DMS53 treated with DMSO at 0.1 percent for 48 hours (cell line): Measurements from ENCODE around the gene ELMO1.

Experiments used
- DNase-seq: peaks from one replicate; lab custom pipeline; 2025; ENCODE audit not compliant: unreplicated experiment; lab: John Stamatoyannopoulos, UW

Gene ELMO1, protein sequence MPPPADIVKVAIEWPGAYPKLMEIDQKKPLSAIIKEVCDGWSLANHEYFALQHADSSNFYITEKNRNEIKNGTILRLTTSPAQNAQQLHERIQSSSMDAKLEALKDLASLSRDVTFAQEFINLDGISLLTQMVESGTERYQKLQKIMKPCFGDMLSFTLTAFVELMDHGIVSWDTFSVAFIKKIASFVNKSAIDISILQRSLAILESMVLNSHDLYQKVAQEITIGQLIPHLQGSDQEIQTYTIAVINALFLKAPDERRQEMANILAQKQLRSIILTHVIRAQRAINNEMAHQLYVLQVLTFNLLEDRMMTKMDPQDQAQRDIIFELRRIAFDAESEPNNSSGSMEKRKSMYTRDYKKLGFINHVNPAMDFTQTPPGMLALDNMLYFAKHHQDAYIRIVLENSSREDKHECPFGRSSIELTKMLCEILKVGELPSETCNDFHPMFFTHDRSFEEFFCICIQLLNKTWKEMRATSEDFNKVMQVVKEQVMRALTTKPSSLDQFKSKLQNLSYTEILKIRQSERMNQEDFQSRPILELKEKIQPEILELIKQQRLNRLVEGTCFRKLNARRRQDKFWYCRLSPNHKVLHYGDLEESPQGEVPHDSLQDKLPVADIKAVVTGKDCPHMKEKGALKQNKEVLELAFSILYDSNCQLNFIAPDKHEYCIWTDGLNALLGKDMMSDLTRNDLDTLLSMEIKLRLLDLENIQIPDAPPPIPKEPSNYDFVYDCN

DNA sequence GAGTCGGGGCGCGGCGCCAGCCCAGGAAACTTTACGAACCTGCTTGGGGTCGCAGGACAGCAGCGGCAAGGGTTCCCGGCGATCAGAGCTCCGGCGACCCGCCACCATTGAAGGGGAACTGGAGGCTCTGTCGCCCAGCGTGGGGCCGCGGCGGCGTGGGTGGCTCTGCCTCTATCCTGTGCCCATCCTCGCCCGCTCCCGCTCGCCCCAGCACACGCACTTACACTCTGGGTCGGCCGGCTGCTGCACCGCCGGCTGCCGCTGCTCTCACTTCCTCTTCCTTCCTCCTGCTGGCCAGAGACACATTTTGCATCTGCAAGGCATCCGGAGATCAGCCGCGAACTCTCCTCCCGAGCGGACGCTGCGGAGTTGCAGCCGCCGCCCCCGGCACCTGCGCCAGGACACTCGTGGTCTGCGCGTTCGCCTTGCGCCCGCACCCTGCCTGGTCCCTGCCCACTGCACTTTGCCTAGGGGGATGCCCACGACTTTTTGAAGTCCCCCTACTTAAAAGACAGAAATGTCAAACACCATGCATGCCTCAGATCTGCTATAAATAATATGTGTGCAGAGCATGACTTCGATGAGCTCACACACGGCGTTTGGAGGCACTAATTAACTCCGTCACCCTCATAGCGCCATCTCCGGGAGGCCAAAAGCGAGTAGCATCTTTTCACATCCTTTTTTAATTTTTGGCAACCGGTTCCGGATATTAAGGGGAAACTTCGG lies at the start of gene ELMO1:
TSS of gene ELMO1 (minus strand) at position 229 of the 726 bp plus-strand sequence. CDS start 106,174 bp downstream, outside the sequence.
- peak; percentile 78 for DNase-seq

DNA sequence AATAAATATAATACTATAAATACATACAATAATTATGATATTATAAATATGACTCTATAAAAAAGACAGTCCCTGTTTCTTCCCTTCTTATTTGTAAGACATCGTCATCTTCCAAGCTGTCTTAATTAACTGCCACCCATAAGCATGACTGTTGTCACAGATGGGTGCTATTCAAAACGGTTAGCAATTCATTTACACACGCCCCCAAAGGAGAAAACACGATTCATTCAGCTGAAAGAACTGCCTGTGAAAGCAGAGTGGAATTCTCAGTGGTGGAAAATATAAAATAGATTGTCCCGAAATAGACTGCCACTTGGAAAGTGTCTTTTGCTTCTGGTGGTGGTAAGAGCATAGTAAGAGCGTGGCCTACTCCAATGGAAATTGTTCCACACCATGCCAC lies 48.9 kb upstream of the ELMO1 start:
- no peak for DNase-seq

DNA sequence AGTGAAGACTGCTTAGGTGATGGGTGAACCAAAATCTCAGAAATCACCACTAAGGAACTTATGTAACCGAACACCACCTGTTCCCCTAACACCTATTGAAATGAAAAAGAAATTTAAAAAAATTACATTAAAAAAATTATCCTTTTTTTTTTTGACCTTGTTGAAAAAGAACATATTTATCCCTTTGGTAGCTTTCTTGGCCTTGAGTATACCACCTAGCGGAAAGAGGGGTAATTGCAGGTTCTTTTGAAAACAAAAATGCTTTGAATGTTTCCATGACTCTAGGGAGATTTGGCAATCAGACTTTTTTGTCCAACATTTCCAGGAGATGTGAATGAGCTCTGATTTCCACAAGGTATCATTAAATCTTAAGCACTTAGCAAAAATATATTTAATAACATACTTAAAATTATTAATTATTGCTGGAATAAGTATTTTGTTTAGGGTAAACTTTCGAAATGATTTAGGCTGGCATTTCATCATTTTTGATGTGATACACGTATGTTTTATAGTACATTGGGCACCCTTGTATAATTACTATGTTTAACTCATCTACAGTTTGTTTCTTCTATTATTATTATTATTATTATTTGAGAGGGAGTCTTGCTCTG lies 47.0 kb upstream of the ELMO1 start:
- peak; percentile 18 for DNase-seq

DNA sequence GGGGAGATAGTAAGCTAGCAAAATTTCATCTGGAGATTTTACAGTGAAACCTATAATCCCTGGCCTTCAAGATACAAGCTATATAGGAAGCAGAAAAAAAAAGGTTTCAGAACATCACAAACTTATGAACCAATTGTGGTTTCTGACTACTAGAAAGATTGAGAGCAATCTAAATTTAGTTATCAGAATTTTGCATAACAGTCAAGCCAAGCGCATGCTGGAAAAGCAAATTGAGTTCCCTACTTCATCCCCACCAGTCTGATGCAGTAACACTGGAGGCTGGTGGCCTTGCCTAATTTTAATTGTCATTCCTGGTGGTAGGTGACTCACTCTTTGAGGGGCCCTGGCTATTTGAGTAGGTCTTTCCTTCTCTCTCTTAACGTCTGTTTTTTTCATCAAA lies 46.3 kb upstream of the ELMO1 start:
- no peak for DNase-seq

DNA sequence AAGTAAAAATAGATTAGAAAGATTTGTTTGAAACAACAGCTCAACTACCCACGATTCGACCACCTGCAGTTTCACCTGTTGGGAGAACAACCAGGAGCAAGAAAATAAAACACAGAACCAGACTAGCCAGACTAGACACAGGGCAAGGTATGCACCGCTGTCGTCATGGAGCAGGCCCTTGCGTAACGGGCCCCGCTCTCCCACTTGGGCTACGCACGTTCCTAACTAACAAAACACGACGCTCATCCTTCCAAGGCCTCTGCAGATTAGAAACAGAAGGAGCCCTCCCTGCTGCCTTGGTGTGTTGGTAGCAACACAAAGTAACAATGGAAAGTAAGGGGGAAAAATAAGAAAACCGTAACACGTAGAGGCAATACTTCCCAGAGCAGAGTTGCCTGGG lies 45.1 kb upstream of the ELMO1 start:
- no peak for DNase-seq

DNA sequence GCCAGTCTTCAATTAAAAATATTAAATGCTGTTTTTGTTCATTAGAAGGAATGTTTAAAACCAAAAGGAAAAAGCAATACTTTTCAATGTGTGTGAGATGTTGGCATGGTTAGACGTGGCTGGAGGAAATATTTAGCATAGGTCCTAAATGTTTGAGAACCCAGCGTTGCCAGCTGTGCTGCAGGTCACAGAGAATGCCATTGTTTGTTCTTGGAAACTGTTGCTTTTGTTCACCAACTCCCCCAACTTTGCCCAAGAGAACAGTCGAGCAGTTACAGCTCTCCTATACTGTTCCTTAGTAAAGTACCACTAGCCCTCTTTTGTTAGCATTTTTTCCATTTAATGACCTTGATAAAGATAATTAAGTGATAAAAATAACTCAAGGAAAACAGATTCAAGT lies 44.5 kb upstream of the ELMO1 start:
- no peak for DNase-seq

DNA sequence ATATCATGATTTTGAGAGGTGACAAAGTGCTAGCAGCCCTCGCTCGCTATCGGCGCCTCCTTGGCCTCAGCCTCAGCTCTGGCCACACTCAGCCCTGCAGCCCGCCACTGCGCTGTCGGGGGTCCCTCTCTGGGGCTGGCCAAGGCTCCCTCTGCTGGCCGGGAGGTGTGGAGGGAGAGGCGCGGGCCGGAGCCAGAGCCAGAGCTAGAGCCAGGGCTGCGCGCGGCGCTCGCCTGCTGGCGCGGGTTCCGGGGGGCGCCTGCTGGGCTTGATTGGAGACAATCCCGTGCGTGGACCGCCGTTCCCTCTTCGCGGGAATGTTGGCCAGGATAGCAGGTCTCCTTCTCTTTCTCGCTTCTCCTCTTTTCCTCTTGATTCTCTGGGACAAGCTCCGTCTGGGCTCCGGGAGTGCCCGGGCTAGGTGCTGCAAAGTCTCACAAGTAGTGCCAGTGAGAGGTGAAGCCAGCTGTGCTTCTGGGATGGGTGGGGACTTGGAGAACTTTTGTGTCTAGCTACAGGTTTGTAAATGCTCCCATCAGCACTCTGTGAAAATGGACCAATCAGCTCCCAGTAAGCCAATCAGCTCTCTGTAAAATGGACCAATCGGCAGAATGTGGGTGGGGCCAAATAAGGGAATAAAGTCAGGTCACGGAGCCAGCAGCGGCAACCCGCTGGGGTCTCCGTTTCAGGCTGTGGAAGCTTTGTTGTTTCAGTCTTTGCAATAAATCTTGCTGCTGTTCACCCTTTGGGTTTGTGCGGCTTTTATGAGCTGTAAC lies 43.4 kb upstream of the ELMO1 start:
- DNase-seq, result no peak

DNA sequence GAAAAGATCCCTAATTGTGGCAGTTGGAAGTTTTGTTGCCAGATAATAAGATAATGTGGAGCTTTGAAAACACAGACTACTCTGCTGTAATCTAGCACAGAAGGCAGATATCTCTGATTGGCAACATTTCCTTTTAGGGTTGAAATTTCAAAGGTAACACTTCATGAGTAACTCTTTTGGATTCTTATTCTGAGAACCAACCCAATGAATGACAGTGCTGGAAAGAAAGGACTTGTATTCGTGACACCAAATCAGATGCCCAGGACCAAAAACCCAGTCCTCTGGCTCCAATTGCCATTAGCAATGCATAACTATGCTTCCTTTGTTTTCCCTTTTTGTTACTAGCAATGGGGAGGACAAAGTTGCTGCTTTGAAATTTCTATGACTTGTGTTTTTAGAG lies 41.0 kb upstream of the ELMO1 start:
- DNase-seq, result no peak

DNA sequence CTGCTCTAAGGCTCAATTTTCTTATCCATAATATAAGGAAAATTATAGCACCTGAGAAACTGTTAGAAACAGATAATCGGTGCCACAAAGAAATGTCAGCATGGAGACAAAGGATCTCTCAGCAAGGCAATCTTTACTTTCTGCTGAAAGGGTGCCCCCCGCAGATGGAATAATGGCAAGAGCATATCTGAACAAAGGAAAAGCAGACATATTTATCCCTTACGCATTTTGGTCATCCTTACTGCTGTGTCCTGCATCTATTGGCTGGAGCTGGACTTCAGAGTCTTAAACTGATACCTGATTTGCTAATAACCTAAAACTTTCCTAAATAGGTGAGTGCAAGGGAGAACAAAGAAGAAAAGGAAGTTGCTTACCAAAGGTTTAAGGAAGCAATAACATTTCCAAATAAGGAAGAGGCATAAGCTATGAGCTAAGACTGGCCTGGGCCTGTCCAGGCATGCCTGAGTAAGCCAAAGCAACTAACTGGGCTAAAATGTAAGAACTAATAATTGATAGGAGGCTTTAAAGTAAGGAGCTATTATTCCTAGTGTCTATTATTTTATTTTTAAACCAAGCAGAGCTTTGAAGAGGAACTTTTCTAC lies 39.6 kb upstream of the ELMO1 start:
- peak; percentile 34 for DNase-seq

DNA sequence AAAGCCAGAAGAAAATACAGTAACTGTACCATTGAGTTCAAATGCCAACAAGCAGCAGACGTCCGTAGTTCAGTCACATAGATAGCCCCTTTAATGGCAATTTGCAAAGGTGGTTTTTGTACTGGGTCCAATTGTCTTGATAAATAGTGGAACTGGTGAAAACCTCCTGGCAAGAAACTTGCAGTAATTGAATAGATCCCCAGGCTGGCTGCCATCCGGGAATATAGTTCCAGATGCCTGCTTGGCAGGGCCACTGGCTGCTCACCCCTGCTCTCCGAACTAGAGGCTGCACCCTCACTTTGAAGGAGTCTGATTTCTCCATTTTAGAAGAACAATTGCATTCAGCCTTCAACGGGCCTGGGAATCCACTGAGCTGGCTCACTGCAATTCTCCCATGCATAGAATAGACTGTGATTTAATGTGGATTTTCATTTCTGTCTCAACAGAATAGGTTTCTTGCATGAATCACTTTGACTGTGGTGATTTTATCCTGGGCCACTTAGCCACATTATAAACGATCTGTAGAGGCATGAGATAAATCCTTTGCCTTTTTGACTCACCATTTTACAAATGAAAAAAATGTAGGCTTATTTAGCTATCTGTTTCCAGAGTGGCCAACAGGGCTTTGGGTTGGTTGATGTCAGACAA lies 35.9 kb upstream of the ELMO1 start:
- DNase-seq, result no peak

DNA sequence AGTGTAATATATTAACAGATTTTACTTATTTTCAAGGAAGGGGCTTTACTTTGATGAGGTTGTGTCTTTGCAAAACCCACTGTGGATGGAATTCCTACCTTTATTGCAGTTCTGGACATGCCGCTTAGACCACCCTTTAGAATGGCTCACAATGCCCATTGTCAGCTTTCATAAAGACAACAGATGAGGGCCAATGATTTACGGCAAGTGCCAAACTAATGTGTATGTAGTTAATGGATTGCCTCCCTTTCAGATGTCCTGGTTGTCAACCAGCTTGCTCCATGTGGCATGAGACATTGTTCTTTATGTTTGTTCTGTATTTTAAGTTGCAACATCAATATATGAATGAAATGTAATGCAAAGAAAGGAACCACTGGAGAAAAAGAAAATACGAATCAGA lies 35.0 kb upstream of the ELMO1 start:
- no peak for DNase-seq

DNA sequence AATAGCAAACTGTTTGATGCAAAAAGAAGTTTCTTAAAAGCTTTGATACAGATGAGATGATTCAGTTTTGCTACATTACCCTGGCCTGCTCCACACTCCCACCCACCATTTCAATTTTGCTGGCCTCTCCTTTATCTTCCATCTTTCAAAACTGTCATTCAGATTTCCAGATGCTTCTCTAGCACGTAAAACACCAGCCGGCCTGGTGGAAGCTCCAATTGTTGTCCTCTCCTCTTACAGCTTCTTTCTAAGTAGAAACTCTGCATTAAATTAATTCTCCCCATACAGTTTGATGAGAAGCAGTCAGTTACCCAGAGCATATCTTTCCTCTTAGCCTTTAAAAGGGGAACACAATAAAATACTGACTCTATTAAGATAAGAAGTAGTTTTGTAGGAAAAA lies 34.3 kb upstream of the ELMO1 start:
- DNase-seq, result no peak

DNA sequence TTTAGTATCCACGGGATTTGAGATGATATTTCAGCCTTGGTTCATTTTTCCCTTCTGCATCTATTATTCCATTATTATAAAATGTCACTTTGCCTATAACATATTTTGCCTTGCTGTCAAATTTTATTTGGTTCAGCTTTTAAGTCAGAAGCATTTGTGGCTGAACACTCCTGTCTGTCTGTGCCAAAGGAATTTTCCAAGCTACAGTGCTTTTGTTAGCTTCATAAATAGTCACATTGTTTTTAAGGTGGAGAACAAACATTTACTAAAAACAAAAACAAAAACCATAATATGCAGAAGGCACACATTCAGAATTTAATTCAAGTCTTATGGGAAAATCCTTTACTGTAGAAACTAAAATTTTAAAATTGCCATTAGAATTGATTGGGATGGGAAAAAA lies 33.8 kb upstream of the ELMO1 start:
- no peak for DNase-seq

DNA sequence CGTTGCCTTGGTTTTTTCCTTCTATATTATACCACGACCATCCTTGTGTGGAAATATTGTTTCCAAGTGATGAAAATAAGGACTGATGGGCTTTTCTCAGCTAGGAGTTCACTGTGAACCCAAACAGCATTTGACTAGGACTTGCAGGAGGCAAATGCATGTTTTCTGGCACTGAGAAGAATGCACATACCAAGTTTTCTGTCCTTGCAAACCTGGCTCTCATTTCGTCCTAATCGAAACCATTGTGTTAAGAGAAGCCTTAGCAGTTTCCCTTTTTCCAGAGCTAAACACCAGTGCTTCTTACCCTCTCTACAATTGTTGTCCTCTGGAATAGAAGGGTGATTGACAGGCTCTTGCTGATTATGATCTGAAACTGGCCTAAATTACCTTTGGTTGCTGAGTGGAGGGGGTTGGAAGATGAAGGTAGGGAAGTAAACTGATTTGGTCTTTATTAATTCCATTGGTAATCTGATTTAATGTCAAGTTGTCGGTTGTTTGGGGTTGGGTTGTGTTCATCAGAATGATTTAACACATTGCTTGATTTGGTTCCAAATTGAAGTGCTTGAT lies 33.1 kb upstream of the ELMO1 start:
- DNase-seq, result no peak

DNA sequence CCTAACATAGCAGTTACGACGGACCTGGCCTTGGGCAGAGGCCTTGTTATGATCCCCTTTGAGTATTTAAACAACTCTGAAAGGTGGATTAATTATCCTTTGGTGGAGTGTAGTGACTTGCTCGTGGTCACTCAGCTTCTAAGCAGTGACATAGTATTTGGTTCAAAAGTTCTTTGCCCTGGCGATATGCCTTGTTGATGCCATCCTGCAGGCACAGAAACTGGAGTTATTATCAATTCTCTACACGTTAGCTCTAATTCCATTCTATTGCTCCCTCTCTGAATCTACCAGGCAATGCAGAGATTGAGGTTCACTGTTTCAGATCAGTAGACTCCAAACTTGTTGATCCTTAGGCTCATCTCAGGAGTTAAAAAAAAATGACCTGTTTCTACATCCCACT lies 32.5 kb upstream of the ELMO1 start:
- no peak for DNase-seq

DNA sequence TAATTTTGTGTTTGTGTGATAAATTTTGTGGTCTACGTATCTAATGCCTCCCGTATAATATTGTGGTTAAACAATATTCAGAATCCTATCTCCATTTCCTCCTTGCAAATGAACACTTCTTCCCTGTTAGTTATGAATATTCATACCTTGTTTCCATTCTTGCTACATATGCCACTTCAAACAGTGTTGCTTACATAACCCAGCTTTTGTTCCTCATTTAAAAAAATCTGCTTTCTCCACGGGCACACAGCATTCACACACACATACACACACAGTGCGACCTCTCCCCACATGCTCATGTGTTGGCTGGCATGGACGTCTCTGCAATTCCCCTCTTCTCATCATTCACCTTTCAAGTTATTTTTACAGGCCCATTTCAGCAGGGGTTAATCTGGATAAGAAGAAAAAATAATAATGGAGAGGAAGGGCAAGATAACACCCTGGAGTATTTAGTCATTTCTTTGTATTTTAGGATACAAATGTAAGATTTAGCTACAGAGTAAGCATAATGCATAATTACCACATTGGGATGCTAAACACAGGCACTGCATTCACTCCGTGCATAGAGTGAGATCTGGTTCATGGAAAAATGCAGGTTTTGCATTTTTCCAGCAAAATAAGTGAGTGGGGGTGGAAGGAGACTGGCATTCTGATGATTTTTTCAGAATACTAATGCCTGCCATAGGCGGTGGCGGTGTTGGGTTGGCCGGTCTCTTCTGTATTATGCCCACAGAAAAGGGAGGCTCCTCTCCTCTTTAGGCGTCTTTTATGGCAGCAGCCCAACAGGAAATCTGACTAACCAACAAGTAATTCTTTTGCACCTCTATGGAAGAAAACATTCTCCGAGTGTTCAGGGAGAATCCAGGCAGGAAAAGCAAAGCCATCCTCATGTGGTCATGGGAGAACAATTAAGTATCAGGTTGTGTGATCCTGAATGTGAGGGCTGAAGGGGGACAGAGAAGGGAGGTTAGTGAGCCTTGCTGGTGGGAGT lies 31.7 kb upstream of the ELMO1 start:
- no peak for DNase-seq

DNA sequence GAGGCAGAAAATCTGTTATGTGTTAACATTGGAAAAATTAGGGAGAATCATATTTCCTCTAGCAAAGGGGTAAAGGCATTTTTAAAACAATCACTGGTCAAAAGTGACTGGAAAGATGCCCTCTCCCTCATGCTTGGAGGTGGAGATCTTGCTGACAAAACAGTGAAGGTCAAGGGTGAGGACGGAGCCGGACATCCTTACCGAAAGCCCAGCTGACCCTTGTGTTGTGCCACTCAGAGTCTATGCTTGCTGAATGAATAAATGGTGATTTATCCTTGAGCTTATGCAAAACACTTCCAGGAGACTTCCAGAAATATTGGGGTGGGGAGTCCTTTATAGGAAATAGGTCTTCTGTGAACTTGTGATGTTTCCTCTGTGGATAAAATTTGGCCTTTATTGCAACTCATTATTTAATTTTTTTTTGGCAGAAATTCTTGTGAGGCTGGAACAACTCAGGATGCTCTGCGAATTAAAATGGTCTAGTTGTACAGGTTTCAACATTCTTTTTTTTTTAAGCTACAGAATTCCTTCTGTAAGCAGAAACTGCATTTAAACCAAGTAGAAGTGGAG lies 28.3 kb upstream of the ELMO1 start:
- DNase-seq, result no peak

DNA sequence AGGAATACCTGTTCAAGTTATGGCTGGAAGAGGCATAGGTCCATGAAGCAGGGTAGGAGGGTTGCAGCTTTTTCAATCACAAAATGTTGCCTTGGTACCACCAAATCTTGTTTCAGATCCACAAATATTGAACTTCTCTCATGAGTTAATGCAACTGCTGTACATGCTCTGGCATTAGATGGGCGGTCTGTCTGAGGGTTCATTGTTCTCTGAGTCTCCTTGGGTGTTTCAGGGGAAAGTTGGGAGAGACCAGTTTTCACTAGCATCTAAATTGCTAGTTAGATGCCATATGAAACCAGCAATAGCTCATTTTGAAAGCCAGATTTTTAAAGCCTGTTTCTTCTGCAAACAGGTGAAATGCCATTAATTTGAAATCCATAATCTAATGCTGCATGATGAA lies 27.8 kb upstream of the ELMO1 start:
- DNase-seq, result no peak
